Endothelial cell of umbilical vein (primary cell): ENCODE data around the gene UBE2I.

Source experiments
- CTCF ChIP-seq, 2 donors: IDR thresholded peaks; 1 replicate in 1 of 2; 2 replicates in 1 of 2; pipeline ENCODE4 v1.5.1; 2011; ENCODE audit warnings: low read length in 2 of 2, mild to moderate bottlenecking in 2 of 2, moderate library complexity in 2 of 2, control low read depth in 1 of 2, inconsistent platforms in 1 of 2, low read depth in 1 of 2; ENCODE audit not compliant: insufficient read depth in 1 of 2; ENCODE audit errors: extremely low read depth in 1 of 2
- EZH2 ChIP-seq: IDR thresholded peaks from 2 replicates; pipeline ENCODE4 v1.6.1; 2012; ENCODE audit warnings: borderline replicate concordance, low read depth, mild to moderate bottlenecking, moderate library complexity, low read length, inconsistent platforms; ENCODE audit not compliant: severe bottlenecking
- FOS ChIP-seq: IDR thresholded peaks from 2 replicates; pipeline ENCODE4 v1.6.1; 2011; ENCODE audit warnings: mild to moderate bottlenecking, low read length, moderate library complexity, borderline replicate concordance; ENCODE audit not compliant: insufficient read depth
- GATA2 ChIP-seq: IDR thresholded peaks from 2 replicates; pipeline ENCODE4 v1.7.0; 2011; ENCODE audit warnings: low read depth, mild to moderate bottlenecking, moderate library complexity, mixed read lengths, low read length; ENCODE audit not compliant: insufficient read length, insufficient read depth
- JUN ChIP-seq: IDR thresholded peaks from 2 replicates; pipeline ENCODE4 v1.6.1; 2011; ENCODE audit warnings: borderline replicate concordance, low read depth; ENCODE audit not compliant: insufficient read length, insufficient read depth
- MAX ChIP-seq: IDR thresholded peaks from 2 replicates; pipeline ENCODE4 v1.6.1; 2011; ENCODE audit not compliant: insufficient read depth, insufficient read length
- MYC ChIP-seq: IDR thresholded peaks from one replicate; pipeline ENCODE4 v1.6.1; 2011; ENCODE audit warnings: mild to moderate bottlenecking, low read depth, low read length
- POLR2A ChIP-seq: IDR thresholded peaks from 2 replicates; pipeline ENCODE4 v1.6.1; 2012; ENCODE audit warnings: low read depth, mild to moderate bottlenecking, control low read depth, low read length
- POLR2AphosphoS5 ChIP-seq: IDR thresholded peaks from 2 replicates; pipeline ENCODE4 v1.6.1; 2012; ENCODE audit warnings: low read depth, mild to moderate bottlenecking, control low read depth, low read length, moderate library complexity; ENCODE audit not compliant: insufficient read depth

GRCh38 chr16:1366060-1366711 lies 56.8 kb downstream of the UBE2I start:
- TF ChIP-seq CTCF (IDR thresholded peaks at IDR 0.05; ENCODE audit: extremely low read depth in 1 of 2, insufficient read depth in 1 of 2, low read depth in 1 of 2, low read length in 2 of 2), result no peak
- TF ChIP-seq EZH2, result no peak
- no peak for TF ChIP-seq JUN
- no peak for TF ChIP-seq POLR2A
- TF ChIP-seq POLR2AphosphoS5, result no peak
- TF ChIP-seq FOS, result no peak
- TF ChIP-seq MAX, result no peak
- no peak for TF ChIP-seq GATA2
- no peak for TF ChIP-seq MYC
